ENCODE results near the gene VPS37B. TPM values are rescaled to one million over a fixed set of nuclear protein-coding genes. Genes with fewer than 3 reads are reported as not detected.
A peak's percentile ranks its signal among the peaks of the same experiment; 100 is the strongest.
"Not testable (repeated sequence)": the region's sequence is repeated elsewhere in the genome, so short reads cannot be mapped to it uniquely, and the experiment has no call there.

Gene VPS37B
- total RNA-seq, 4 donors from 2014 or later, result 35.6 to 66.1 (median 63.5) TPM

DNA sequence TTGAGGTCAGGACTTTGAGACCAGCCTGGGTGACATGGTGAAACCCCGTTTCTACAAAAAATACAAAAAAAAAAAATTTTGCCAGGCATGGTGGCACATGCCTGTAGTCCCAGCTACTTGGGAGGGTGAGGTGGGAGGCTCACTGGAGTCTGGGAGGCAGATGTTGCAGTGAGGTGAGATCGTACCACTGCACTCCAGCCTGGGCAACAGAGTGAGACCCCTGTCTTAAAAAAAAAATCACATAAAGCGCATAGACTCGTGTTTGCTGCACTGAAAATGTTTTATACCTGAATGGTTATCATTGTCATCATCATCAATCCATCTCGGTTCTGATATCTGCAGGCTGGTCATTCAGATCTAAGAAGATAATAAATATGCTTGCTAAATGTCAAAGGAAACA, 24.8 kb upstream of the VPS37B start:
- Histone ChIP-seq H3K27ac (no peak overlapping the region), H3K4me1 (peaks cover 10 to 11% of the 10 kb centered on the region in 2 donors), H3K27me3 (no peaks in the 10 kb centered on the region), H3K9me3 (no peaks in the 10 kb centered on the region), H3K4me3 (replicated peaks in 1 of 3) (no peak overlapping the region), H3K36me3 (no peaks in the 10 kb centered on the region)
- TF ChIP-seq, protein P1, sequence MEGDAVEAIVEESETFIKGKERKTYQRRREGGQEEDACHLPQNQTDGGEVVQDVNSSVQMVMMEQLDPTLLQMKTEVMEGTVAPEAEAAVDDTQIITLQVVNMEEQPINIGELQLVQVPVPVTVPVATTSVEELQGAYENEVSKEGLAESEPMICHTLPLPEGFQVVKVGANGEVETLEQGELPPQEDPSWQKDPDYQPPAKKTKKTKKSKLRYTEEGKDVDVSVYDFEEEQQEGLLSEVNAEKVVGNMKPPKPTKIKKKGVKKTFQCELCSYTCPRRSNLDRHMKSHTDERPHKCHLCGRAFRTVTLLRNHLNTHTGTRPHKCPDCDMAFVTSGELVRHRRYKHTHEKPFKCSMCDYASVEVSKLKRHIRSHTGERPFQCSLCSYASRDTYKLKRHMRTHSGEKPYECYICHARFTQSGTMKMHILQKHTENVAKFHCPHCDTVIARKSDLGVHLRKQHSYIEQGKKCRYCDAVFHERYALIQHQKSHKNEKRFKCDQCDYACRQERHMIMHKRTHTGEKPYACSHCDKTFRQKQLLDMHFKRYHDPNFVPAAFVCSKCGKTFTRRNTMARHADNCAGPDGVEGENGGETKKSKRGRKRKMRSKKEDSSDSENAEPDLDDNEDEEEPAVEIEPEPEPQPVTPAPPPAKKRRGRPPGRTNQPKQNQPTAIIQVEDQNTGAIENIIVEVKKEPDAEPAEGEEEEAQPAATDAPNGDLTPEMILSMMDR (IDR thresholded peaks at IDR 0.05), result no peak
- no peak for TF ChIP-seq POLR2A (IDR thresholded peaks at IDR 0.05)
- 90 to 92% methylated on average over 5 of the region's 5 CpGs for WGBS, 2 donors
- intact Hi-C loops (cut with DNase I), result no loop called here
- no peak for DNase-seq

DNA sequence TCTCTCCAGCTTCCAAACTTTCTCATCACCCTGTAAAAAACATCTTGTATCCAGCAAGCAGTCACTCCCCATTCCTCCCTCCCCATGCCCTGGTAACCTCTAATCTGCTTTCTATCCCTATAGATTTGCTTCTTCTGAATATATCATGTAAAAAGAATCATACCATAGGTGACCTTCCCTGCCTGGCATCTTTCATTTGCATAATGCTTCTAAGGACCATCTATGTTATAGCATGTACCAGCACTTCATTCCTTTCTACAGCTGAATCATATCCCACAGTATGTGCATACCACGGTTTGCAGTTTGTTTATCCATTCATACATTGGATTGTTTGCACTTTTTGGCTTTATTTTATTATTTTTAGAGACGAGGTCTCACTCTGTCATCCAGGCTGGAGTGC, 22.9 kb upstream of the VPS37B start:
- H3K4me3 ChIP-seq (replicated peaks in 1 of 3), result no peak overlapping the region
- no peaks in the 10 kb centered on the region for H3K36me3 ChIP-seq
- no peaks in the 10 kb centered on the region for H3K9me3 ChIP-seq
- H3K4me1 ChIP-seq, result peaks cover 10 to 11% of the 10 kb centered on the region in 2 donors
- no peak overlapping the region for H3K27ac ChIP-seq
- H3K27me3 ChIP-seq, result no peaks in the 10 kb centered on the region
- intact Hi-C loops (cut with DNase I), result no loop called here
- TF ChIP-seq POLR2A (IDR thresholded peaks at IDR 0.05), result no peak
- TF ChIP-seq, protein P1 (IDR thresholded peaks at IDR 0.05), result no peak
- WGBS, 2 donors, result 58 to 73% methylated on average over 2 of the region's 2 CpGs
- DNase-seq, result no peak

DNA sequence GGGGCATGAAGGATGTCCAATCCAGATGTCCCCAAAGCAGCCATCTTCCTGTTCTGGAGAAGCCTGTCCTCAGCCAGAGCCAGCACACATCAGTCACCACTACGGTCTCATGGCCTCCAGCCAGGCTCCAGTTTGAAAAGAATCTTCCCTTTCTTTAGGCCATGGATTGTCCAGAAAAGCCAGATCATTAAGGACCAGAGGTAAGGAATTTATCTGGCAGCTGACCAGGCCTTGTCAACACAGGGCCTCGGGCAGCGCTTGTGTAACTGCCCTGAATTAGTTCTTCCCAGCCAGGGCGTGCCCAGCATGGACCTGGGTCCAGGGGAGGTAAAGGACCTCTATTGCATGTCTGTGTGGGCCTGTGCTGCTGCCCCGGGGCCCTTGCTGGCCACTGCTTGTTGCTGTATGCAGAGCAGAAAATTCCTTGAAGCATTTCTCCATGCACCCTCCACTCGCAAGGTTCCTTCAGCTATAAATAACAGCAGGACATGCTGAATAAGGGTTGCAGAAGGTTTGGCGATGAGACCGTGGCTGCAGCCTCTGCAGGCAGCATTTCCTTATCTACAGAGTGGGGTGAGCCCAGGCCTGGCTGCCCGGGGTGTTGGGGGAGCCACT, 21.7 kb upstream of the VPS37B start:
- TF ChIP-seq, protein P1 (IDR thresholded peaks at IDR 0.05), result no peak
- no peak for TF ChIP-seq POLR2A (IDR thresholded peaks at IDR 0.05)
- Histone ChIP-seq H3K4me3 (replicated peaks in 1 of 3) (no peak overlapping the region), H3K4me1 (peaks cover 10 to 11% of the 10 kb centered on the region in 2 donors), H3K27ac (peak overlapping the region in 2 of 3 donors; percentile 34 to 56), H3K36me3 (no peaks in the 10 kb centered on the region), H3K27me3 (no peaks in the 10 kb centered on the region), H3K9me3 (no peaks in the 10 kb centered on the region)
- 24 to 32% methylated on average over 9 of the region's 9 CpGs for WGBS, 2 donors
- peak; percentile 78 to 84 for DNase-seq
- intact Hi-C loops (cut with DNase I), result no loop called here

DNA sequence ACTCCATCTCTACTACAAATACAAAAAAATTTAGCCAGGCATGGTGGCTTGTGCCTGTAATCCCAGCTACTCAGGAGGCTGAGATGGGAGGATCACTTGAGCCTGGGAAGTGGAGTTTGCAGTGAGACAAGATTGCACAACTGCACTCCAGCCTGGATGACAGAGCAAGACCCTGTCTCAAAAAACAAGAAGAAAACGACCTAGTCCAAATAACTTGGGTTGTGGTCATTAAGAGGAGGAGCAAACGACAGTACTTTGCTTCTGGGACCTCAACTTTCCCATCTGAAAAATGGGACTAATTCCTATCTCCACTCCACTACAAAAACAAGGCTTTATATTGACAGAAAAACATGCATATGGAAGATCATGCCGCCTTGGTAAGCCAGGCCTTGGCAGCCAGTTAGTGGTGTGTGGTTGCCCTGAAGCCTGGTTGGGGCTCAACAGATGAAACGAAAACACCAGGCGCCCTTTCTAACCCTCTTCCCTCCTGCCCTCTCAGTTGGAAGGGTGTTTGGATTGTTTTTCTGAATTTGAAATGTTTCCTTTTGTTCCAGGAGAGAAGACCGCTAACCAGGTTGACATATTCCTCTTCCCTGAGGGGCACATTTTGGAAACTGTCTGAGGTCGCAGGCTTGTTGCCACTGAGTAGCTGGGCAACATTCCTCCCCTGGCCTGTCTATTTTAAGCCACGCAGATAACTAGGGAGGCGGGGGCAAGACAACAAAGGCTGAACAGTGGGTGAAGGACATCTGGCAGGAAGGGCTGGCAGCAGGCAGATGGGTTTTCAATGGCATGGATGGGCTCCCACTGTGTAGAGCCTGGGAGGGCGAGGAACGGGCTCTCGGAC, 13.7 kb upstream of the VPS37B start:
- H3K4me3 ChIP-seq (replicated peaks in 1 of 3), result no peak overlapping the region
- WGBS, 2 donors, result 59 to 63% methylated on average over 12 of the region's 12 CpGs
- TF ChIP-seq, protein P1 (IDR thresholded peaks at IDR 0.05), result no peak
- no peak for TF ChIP-seq POLR2A (IDR thresholded peaks at IDR 0.05)
- peak; percentile 7 to 27 for DNase-seq
- H3K27me3 ChIP-seq, result no peaks in the 10 kb centered on the region
- no peak overlapping the region for H3K27ac ChIP-seq
- intact Hi-C loops (cut with DNase I), result no loop called here
- no peaks in the 10 kb centered on the region for H3K9me3 ChIP-seq
- H3K4me1 ChIP-seq, result peaks cover 0 to 3% of the 10 kb centered on the region in 2 donors
- H3K36me3 ChIP-seq, result no peaks in the 10 kb centered on the region

DNA sequence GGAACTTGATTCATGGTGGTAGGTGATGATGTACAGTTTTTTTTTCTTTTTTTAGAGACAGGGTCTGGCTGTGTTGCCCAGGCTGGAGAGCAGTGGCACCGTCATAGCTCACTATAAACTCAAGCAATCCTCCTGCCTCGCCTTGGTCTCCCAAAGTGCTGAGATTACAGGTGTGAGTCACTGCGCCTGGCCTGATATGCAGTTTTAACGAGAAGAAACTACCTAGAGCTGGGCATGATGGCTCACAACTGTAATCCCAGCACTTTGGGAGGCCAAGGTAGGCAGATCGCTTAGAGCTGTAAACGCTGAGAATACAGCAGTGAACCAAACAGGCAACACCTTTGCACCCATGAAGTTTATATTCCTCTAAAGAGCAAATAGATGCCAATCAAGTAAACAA, 13.0 kb upstream of the VPS37B start:
- intact Hi-C loops (cut with DNase I), result no loop called here
- Histone ChIP-seq H3K27me3 (no peaks in the 10 kb centered on the region), H3K36me3 (no peaks in the 10 kb centered on the region), H3K27ac (no peak overlapping the region), H3K9me3 (no peaks in the 10 kb centered on the region), H3K4me1 (peaks cover 0 to 3% of the 10 kb centered on the region in 2 donors), H3K4me3 (replicated peaks in 1 of 3) (no peak overlapping the region)
- no peak for DNase-seq
- 90 to 97% methylated on average over 6 of the region's 6 CpGs for WGBS, 2 donors
- TF ChIP-seq, protein P1 (IDR thresholded peaks at IDR 0.05), result no peak
- no peak for TF ChIP-seq POLR2A (IDR thresholded peaks at IDR 0.05)

DNA sequence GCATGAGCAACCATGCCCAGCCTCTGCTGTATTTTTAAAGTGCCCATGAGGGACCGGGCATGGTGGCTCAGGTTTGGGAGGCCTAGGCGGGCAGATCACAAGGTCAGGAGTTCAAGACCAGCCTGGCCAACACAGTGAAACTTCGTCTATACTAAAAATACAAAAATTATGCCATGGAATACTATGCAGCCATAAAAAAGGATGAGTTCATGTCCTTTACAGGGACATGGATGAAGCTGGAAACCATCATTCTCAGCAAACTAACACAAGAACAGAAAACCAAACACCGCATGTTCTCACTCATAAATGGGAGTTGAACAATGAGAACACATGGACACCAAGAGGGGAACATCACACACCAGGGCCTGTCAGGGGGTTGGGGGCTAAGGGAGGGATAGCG, 9.3 kb upstream of the VPS37B start:
- H3K27me3 ChIP-seq; DNase-seq; H3K36me3 ChIP-seq; H3K4me3 ChIP-seq (replicated peaks in 1 of 3); H3K4me1 ChIP-seq; H3K27ac ChIP-seq; intact Hi-C loops (cut with DNase I); H3K9me3 ChIP-seq: not testable (repeated sequence)
- 91 to 97% methylated on average over 5 of the region's 5 CpGs for WGBS, 2 donors
